ENCODE measurements around the gene CSTF2.

- TF ChIP-seq CTCF (IDR thresholded peaks at IDR 0.05) (no peak), POLR2A (IDR thresholded peaks at IDR 0.05) (no peak)
These were observed 2.9 kb upstream of the CSTF2 start for GRCh38 chrX:100817340-100817739.

Measured in right lobe of liver (tissue), 4 donors.